Endodermal cell (in vitro differentiated cells): ENCODE results near the gene GON4L. TPM values are rescaled to one million over a fixed set of nuclear protein-coding genes. Genes with fewer than 3 reads are reported as not detected.
"Not testable (repeated sequence)": the region's sequence is repeated elsewhere in the genome, so short reads cannot be mapped to it uniquely, and the experiment has no call there.

Experiments used
- DNase-seq: peaks from one replicate; pipeline ENCODE4 v3.0.0-alpha.2; 2017
- H3K27ac ChIP-seq: 2 replicates; pipeline ENCODE4 v1.5.1; 2013; ENCODE audit warnings: mild to moderate bottlenecking, low read depth, low read length, moderate library complexity
- H3K27me3 ChIP-seq: 2 replicates; pipeline ENCODE4 v1.6.1; 2013; ENCODE audit warnings: mild to moderate bottlenecking, low read length, moderate library complexity; ENCODE audit not compliant: insufficient read depth, control insufficient read depth, poor library complexity, severe bottlenecking
- H3K36me3 ChIP-seq: 2 replicates; pipeline ENCODE4 v1.7.0; 2013; ENCODE audit warnings: mild to moderate bottlenecking, low read length, moderate library complexity; ENCODE audit not compliant: control insufficient read depth, insufficient read depth
- H3K4me1 ChIP-seq: one replicate; pipeline ENCODE4 v1.7.0; 2013; ENCODE audit warnings: low read length; ENCODE audit not compliant: control insufficient read depth, insufficient read depth
- H3K4me3 ChIP-seq: 2 replicates; pipeline ENCODE4 v1.5.1; 2013; ENCODE audit warnings: mild to moderate bottlenecking, low read length, moderate library complexity
- H3K9ac ChIP-seq: 2 replicates; pipeline ENCODE4 v1.6.1; 2013; ENCODE audit warnings: mild to moderate bottlenecking, low read length, moderate library complexity; ENCODE audit not compliant: poor library complexity, severe bottlenecking; ENCODE audit errors: extremely low read depth
- H3K9me3 ChIP-seq: 2 replicates; pipeline ENCODE4 v1.6.1; 2013; ENCODE audit warnings: mild to moderate bottlenecking, low read length, moderate library complexity; ENCODE audit not compliant: control insufficient read depth
- H3K27ac Mint-ChIP-seq: 2 replicates; pipeline ENCODE4 v1.8.0; 2020; ENCODE audit warnings: mixed read lengths
- H3K27me3 Mint-ChIP-seq: 2 replicates; pipeline ENCODE4 v1.8.0; 2021; ENCODE audit warnings: mild to moderate bottlenecking, mixed read lengths; ENCODE audit not compliant: insufficient read depth
- H3K36me3 Mint-ChIP-seq: 2 replicates; pipeline ENCODE4 v1.8.0; 2020; ENCODE audit warnings: low read depth, mixed read lengths
- H3K4me1 Mint-ChIP-seq: 2 replicates; pipeline ENCODE4 v1.8.0; 2020; ENCODE audit warnings: mixed read lengths
- H3K4me3 Mint-ChIP-seq: 2 replicates; pipeline ENCODE4 v1.8.0; 2020; ENCODE audit warnings: mild to moderate bottlenecking, moderate library complexity, mixed read lengths
- H3K9me3 Mint-ChIP-seq: 2 replicates; pipeline ENCODE4 v1.8.0; 2020; ENCODE audit warnings: mild to moderate bottlenecking, mixed read lengths
- CTCF ChIP-seq: fragments of 200-600 bp; sonication (generic); conservative IDR thresholded peaks from 2 replicates; pipeline ENCODE4 v1.5.0; 2021; ENCODE audit warnings: antibody characterized with exemption, mild to moderate bottlenecking
- WGBS, 2 experiments: methylation state at CpG; one replicate each; pipeline versions ENCODE4 v1.1.5 to v1.1.7; 2013; ENCODE audit warnings: missing lambda C conversion rate in 2 of 2, mixed read lengths in 1 of 2; ENCODE audit not compliant: insufficient coverage in 1 of 2, insufficient read length in 1 of 2; 5-methylcytosine and 5-hydroxymethylcytosine counted together
- total RNA-seq, 2 donors: library from RNA; stranded (reverse); fragmentation: NEBNext Ultra II Directional in 1 of 2; extraction: Animal tissue kit (Norgen Biotek cat#: 25700) in 1 of 2; gene quantifications; 2 replicates in 1 of 2; 3 replicates in 1 of 2; pipeline ENCODE4 v1.2.1, GENCODE V29; 2021

Gene GON4L
- total RNA-seq, 2 donors from 2014 or later = 62.7 to 64.6 TPM

- no peak for DNase-seq
- H3K4me1 Mint-ChIP-seq = no peaks in the 10 kb centered on the region
- WGBS, 2 experiments = 91 to 98% methylated on average over 2 to 4 of the region's 4 CpGs
- Histone ChIP-seq H3K27me3 (no peaks in the 10 kb centered on the region), H3K4me3 (no peak overlapping the region), H3K36me3 (peaks cover 63% of the 10 kb centered on the region), H3K27ac (no peak overlapping the region), H3K9ac (no peak overlapping the region), H3K4me1 (no peaks in the 10 kb centered on the region), H3K9me3 (no peaks in the 10 kb centered on the region)
- no peak overlapping the region for H3K4me3 Mint-ChIP-seq
- TF ChIP-seq CTCF = no peak
- no peaks in the 10 kb centered on the region for H3K9me3 Mint-ChIP-seq
- H3K27ac Mint-ChIP-seq = peak overlapping the region; percentile 1
- peaks cover 67% of the 10 kb centered on the region for H3K36me3 Mint-ChIP-seq
- H3K27me3 Mint-ChIP-seq = no peaks in the 10 kb centered on the region
These were observed 96.9 kb downstream of the GON4L start for GRCh38 chr1:155759966-155760630.

GRCh38 chr1:155759017-155759416 lies 98.0 kb downstream of the GON4L start:
- H3K4me1 ChIP-seq, H3K9me3 Mint-ChIP-seq, H3K27me3 Mint-ChIP-seq, H3K4me3 ChIP-seq, H3K27ac Mint-ChIP-seq, H3K27ac ChIP-seq, H3K9ac ChIP-seq, H3K27me3 ChIP-seq, DNase-seq, H3K4me1 Mint-ChIP-seq, H3K4me3 Mint-ChIP-seq, H3K9me3 ChIP-seq: not testable (repeated sequence)
- H3K36me3 ChIP-seq = peaks cover 64% of the 10 kb centered on the region
- WGBS, 2 experiments = 69 to 98% methylated on average over 3 of the region's 3 CpGs
- peaks cover 66% of the 10 kb centered on the region for H3K36me3 Mint-ChIP-seq

GRCh38 chr1:155748141-155748540 lies 108.9 kb downstream of the GON4L start:
- not testable (repeated sequence) for H3K4me1 Mint-ChIP-seq
- peak overlapping the region; percentile 9 for H3K27ac Mint-ChIP-seq
- 94 to 96% methylated on average over 4 to 5 of the region's 5 CpGs for WGBS, 2 experiments

GRCh38 chr1:155747586-155747985 lies 109.4 kb downstream of the GON4L start:
- not testable (repeated sequence) for H3K4me1 Mint-ChIP-seq, H3K9ac ChIP-seq, H3K27me3 ChIP-seq, H3K4me3 Mint-ChIP-seq, H3K27ac ChIP-seq, H3K27me3 Mint-ChIP-seq, H3K9me3 Mint-ChIP-seq, H3K9me3 ChIP-seq, DNase-seq, H3K4me3 ChIP-seq, H3K4me1 ChIP-seq
- Mint-ChIP-seq H3K36me3 (peaks cover 31% of the 10 kb centered on the region), H3K27ac (peak overlapping the region; percentile 9)
- 95% methylated on average over 3 to 11 of the region's 12 CpGs for WGBS, 2 experiments
- H3K36me3 ChIP-seq = peaks cover 12% of the 10 kb centered on the region

More at GRCh38 chr1:155748141-155748540, 108.9 kb downstream of the GON4L start:
- not testable (repeated sequence) for H3K4me3 ChIP-seq, H3K9me3 Mint-ChIP-seq, H3K4me3 Mint-ChIP-seq, H3K4me1 ChIP-seq, H3K9ac ChIP-seq, H3K27ac ChIP-seq, H3K27me3 Mint-ChIP-seq, DNase-seq, H3K9me3 ChIP-seq, H3K27me3 ChIP-seq
- H3K36me3 ChIP-seq = peaks cover 17% of the 10 kb centered on the region
- H3K36me3 Mint-ChIP-seq = peaks cover 31% of the 10 kb centered on the region

- not testable (repeated sequence) for H3K36me3 ChIP-seq, H3K9me3 ChIP-seq, H3K27ac ChIP-seq, H3K27me3 ChIP-seq, H3K4me1 ChIP-seq, H3K9me3 Mint-ChIP-seq, H3K27me3 Mint-ChIP-seq, H3K4me1 Mint-ChIP-seq
- WGBS, 2 experiments = 0 to 1% methylated on average over 13 to 33 of the region's 77 CpGs
- Histone ChIP-seq H3K9ac (peak overlapping the region; percentile 62), H3K4me3 (peak overlapping the region; percentile 83)
- peak overlapping the region; percentile 74 for H3K4me3 Mint-ChIP-seq
- peak; percentile 96 for DNase-seq
- H3K27ac Mint-ChIP-seq = peak overlapping the region; percentile 72
- H3K36me3 Mint-ChIP-seq = peaks cover 18% of the 10 kb centered on the region
These were observed 111.5 kb downstream of the GON4L start for GRCh38 chr1:155745284-155746228.
